WI38 (cell line): Measurements from ENCODE around the gene HLA-DPA1.

Experiments used
- H3K4me3 ChIP-seq: 2 replicates; pipeline ENCODE4 v1.5.1; 2011; ENCODE audit warnings: low read depth, mild to moderate bottlenecking, control low read depth, low read length
- CTCF ChIP-seq: IDR thresholded peaks from 2 replicates; pipeline ENCODE4 v1.5.1; 2012; ENCODE audit warnings: low read depth, mild to moderate bottlenecking, control low read depth, low read length

The HLA-DPA1 gene

GRCh38 chr6:33073431-33073871 is at the start of gene HLA-DPA1:
Gene HLA-DPA1 (minus strand): TSS chr6:33073649.
- H3K4me3 ChIP-seq, result no peak within 1 kb of the TSS
- TF ChIP-seq CTCF, result no peak

GRCh38 chr6:33123181-33123580 is 49.7 kb upstream of the HLA-DPA1 start:
- TF ChIP-seq CTCF, result no peak
- H3K4me3 ChIP-seq, result no peak overlapping the region

DNA sequence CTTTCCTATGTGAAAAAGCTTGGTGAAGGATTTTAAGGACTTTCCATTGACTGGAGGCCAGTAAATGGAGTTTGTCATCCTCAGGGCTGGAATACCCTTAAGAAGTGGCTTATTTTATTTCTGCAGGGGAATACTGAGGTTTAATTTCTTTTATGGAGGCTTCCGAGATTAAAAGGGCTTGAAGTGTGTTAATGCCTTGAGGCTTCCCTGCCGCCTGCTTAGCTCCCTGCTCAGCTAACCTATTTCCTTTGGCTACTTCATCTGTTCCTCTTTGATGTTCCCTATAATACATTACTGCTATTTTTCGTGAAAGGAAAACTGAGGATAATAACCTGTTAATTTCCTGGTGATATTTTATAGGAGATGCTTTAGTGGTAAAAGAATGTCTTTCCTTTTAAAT is 46.6 kb upstream of the HLA-DPA1 start:
- no peak overlapping the region for H3K4me3 ChIP-seq

DNA sequence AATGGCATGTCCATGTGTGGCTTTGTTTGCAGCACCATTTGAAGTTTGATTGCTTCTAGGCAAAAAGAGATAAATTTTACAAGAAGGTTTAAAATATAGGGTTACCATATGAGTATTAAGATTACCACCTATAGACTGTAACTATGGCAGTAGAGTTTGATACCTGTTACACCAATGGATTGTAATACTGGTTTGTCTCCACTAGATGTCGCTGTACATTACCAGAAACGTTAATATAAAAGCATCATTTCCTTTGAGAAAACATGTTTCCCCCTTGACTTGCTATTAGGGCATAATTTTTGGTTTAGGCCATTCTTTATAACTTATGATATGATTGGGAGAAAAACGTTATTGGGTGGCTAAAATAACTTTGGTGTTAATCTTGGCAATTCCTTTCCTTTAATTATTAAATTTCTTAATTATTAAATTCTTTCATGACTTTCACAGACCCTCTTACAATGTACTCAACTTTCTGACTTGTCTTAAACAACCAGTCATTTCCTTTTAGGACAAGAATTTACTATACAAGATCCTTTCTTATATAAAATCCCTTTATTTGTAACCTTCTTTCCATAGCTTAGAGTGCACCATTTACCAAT is 45.2 kb upstream of the HLA-DPA1 start:
- peak; percentile 25; the same call in 1 of the 2 replicates for TF ChIP-seq CTCF
- H3K4me3 ChIP-seq, result no peak overlapping the region

More for the DNA sequence above, 46.6 kb upstream of the HLA-DPA1 start:
- TF ChIP-seq CTCF, result no peak

GRCh38 chr6:33117811-33118277 is 44.4 kb upstream of the HLA-DPA1 start:
- TF ChIP-seq CTCF, result no peak
- H3K4me3 ChIP-seq, result no peak overlapping the region

DNA sequence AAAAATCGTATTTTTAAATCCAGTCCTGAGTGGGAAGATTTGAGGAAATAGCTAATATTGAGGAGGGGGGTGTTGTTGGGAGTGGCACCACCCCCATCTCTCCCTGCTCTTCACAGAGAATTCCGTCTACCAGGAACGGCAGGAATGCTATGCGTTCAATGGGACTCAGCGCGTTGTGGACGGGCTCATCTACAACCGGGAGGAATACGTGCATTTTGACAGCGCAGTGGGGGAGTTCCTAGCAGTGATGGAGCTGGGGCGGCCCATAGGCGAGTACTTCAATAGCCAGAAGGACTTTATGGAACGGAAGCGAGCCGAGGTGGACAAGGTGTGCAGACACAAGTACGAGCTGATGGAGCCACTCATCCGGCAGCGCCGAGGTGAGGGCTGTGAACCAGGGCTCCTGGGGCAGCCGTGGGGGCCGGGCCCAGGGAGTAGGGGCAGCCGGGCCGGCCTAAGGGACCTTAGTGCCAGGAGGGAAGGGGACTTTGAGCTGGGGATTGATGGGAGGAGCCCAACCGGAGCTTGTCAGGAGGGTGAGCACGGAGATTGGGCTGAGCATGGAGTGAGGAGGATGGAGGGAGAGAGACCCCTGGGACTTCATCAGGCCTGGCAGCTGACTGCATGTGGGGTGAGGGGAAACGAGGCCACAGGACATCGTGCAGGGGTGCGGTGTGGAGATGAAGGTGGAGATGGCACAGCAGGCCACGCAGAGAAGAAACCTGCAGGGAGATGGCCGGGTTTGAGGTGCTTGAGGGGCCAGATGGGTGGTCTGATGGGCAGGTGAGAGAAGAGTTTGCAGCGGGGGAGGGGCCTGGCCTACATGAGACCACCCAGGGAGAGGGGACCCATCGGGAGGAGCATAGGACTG is 43.6 kb upstream of the HLA-DPA1 start:
- TF ChIP-seq CTCF, result no peak
- H3K4me3 ChIP-seq, result no peak overlapping the region

DNA sequence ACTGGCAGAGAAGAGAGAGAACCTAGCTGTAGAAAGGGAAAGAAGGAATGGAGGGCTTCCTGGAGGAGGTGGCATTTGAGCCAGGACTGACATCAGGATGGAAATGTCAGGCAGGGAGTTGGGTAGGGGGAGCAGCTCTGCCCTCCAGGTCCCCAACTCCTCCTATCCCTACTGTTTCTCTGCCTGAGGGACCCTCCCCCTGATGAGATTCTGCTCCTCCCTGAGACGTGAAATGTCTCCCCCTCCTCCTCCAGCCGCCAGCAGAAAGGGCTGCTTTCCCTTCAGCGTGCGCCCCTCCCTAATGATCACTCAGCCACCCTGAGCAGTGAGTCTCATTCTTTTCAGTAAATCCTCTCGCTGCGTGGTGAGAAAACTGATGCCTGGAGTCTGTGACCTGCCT is 43.0 kb upstream of the HLA-DPA1 start:
- TF ChIP-seq CTCF, result no peak
- no peak overlapping the region for H3K4me3 ChIP-seq
